OCI-LY7 (cell line): ENCODE measurements around the gene GALNT12.

ENCODE experiments used
- CTCF ChIP-seq: fragments of 200-600 bp; sonication (generic); conservative IDR thresholded peaks from 2 replicates; pipeline ENCODE4 v1.5.1; 2014; ENCODE audit warnings: mild to moderate bottlenecking, antibody characterized with exemption, low read length, moderate library complexity, mixed read lengths
- EZH2phosphoT487 ChIP-seq: fragments of 200-600 bp; sonication (generic); IDR thresholded peaks from 2 replicates; pipeline ENCODE4 v1.6.1; 2018; ENCODE audit warnings: low read depth, borderline replicate concordance, mild to moderate bottlenecking, mixed run types, antibody characterized with exemption, low read length, moderate library complexity, mixed read lengths

GRCh38 chr9:98778711-98779530 is 28.5 kb upstream of the GALNT12 start:
- TF ChIP-seq CTCF (no peak), EZH2phosphoT487 (no peak)
